ENCODE measurements around the gene FHIT.
"Not testable (repeated sequence)": the region's sequence is repeated elsewhere in the genome, so short reads cannot be mapped to it uniquely, and the experiment has no call there.

FHIT gene

GRCh38 chr3:60542995-60543394 lies 708.3 kb downstream of the FHIT start:
- no peak for DNase-seq

- DNase-seq = not testable (repeated sequence)
These were observed 711.9 kb downstream of the FHIT start for GRCh38 chr3:60539394-60539793.

GRCh38 chr3:60536420-60536819 lies 714.8 kb downstream of the FHIT start:
- DNase-seq = peak; percentile 14

GRCh38 chr3:60531759-60532158 lies 719.5 kb downstream of the FHIT start:
- no peak for DNase-seq

GRCh38 chr3:60528651-60529050 lies 722.6 kb downstream of the FHIT start:
- no peak for DNase-seq

- DNase-seq = no peak
These were observed 727.7 kb downstream of the FHIT start for GRCh38 chr3:60523536-60523935.

GRCh38 chr3:60517134-60517533 lies 734.1 kb downstream of the FHIT start:
- no peak for DNase-seq

GRCh38 chr3:60514866-60515265 lies 736.4 kb downstream of the FHIT start:
- DNase-seq = peak; percentile 41

GRCh38 chr3:60514085-60514649 lies 737.1 kb downstream of the FHIT start:
- DNase-seq = no peak

GRCh38 chr3:60513241-60513640 lies 738.0 kb downstream of the FHIT start:
- DNase-seq = no peak

- DNase-seq = no peak
These were observed 738.7 kb downstream of the FHIT start for GRCh38 chr3:60512506-60512905.

- no peak for DNase-seq
These were observed 741.8 kb downstream of the FHIT start for GRCh38 chr3:60509471-60509870.

GRCh38 chr3:60504827-60505457 lies 746.3 kb downstream of the FHIT start:
- DNase-seq = no peak

GRCh38 chr3:60501314-60501713 lies 749.9 kb downstream of the FHIT start:
- DNase-seq = no peak

- DNase-seq = peak; percentile 41
These were observed 753.4 kb downstream of the FHIT start for GRCh38 chr3:60497902-60498301.

- no peak for DNase-seq
These were observed 760.3 kb downstream of the FHIT start for GRCh38 chr3:60490992-60491391.

GRCh38 chr3:60475096-60475495 lies 776.2 kb downstream of the FHIT start:
- DNase-seq = no peak

GRCh38 chr3:60469481-60469880 lies 781.8 kb downstream of the FHIT start:
- no peak for DNase-seq

- no peak for DNase-seq
These were observed 787.6 kb downstream of the FHIT start for GRCh38 chr3:60463685-60464084.

- no peak for DNase-seq
These were observed 790.0 kb downstream of the FHIT start for GRCh38 chr3:60461267-60461666.

- no peak for DNase-seq
These were observed 795.1 kb downstream of the FHIT start for GRCh38 chr3:60456180-60456579.

GRCh38 chr3:60453326-60453725 lies 797.9 kb downstream of the FHIT start:
- DNase-seq = no peak

- DNase-seq = no peak
These were observed 802.6 kb downstream of the FHIT start for GRCh38 chr3:60448696-60449095.

GRCh38 chr3:60445446-60445845 lies 805.8 kb downstream of the FHIT start:
- no peak for DNase-seq

- no peak for DNase-seq
These were observed 806.3 kb downstream of the FHIT start for GRCh38 chr3:60444898-60445437.
